Measurements from ENCODE around the gene BAZ1B.
"Not testable (repeated sequence)": the region's sequence is repeated elsewhere in the genome, so short reads cannot be mapped to it uniquely, and the experiment has no call there.

Gene BAZ1B

DNA sequence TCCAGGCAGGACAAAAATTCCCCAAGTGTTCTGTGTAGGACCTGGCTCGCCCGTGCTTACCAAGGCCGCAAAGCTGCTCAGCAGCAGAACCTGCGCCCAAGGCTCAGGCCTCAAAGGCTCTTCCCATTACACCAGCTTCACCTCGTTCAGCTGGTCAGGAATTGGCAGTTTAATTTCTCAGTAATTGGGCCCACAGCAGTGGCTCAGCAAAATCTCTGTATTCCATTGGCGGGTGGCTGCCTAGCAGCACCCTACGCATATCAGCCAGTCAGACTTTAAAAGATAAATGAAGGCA lies 82.7 kb downstream of the BAZ1B start:
- no peak for DNase-seq

DNA sequence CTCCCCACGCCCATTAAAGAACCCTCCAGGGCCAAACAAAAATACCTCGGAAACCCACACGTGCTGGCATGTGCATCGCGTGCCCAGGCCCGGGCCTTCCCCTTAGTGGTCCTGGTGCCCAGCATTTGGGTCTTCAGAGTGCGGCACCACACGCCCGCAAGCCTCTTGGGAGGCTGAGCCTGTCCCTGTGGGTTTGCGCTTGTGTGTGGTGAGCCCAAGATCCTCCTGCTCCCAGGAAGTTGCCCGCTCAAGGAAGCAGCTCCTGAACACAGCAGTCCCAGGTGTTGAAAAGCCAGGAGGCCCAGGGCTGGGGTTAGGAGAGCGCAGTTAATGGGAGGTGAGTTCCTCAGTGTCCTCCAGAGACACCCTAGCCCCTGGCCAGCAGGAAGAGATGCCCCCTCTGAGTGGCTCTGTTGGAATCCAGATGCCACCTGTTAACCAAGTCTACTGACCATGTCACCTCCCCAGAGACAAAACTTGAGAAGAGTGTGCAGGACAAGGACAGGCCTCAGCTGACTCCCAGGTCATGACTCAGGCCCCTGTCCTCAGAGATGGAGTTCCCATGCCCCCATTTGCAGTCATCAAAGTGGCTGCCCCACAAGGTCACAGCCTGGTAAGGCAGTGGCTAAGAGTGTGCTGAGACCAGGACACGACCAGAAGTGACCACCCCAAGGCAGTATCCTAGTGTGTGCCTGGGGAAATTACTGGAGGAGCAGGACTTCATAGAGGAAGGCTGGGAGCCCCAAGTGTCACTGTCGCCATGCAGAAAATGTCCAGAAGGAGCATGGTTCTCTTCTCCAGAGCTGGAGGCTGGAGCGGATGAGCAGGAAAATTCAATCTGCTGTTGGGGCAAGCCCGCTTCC lies 83.3 kb downstream of the BAZ1B start:
- DNase-seq = no peak

DNA sequence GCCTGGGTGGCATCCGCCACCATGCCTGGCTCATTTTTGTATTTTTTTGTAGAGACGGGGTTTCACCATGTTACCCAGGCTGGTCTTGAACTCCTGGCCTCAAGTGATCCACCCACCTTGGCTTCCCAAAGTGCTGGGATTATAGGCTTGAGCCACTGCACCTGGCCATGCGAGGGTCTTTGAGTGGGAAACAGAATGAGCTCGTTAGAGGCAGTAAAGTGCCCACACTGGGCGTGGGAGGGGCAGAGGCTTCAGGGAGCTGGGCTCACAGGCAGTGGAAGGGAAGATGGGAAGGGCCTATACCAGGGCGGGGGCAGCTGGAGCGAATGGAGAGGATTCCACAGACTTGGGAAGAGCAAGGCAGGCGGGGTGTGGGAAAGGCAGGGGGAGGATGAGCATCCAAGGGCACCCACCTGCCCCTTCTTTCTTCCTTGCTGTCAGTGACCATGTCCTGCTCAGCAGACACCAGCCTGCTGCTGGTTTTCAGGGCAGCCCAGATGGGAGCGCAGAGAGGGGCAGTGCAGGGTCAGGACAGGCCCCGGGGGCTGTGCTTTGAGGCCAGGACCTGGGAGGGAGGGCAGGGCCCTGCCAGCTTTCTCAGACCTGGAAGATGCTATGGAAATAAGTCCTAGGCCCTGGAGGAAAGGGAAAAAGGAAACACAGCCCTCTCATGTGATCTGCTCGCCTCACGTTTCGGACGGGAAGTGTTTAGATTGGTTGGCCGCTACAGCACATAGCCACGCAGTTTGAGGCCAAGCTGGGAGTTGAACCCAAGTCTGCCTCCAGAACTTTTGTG lies 84.3 kb downstream of the BAZ1B start:
- no peak for DNase-seq

DNA sequence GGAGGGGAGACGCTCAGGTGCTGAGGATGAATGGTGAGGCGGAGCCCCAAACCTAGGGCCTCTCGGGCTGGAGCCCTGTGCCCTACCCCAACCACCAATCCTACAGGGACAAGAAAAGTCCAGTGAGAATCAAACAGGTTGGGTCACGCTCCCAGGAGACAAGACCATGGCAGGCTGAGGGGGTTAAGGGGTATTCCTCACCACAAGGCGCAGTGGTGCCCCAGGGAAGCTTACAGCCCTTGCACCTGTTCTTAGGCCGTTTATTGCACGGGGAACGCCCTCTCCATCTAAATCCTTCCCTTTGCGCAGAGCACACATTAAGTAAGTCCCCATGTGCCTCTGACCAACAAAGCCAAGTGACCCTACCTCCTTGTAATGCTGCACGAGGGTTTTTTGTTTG lies 85.0 kb downstream of the BAZ1B start:
- no peak for DNase-seq

DNA sequence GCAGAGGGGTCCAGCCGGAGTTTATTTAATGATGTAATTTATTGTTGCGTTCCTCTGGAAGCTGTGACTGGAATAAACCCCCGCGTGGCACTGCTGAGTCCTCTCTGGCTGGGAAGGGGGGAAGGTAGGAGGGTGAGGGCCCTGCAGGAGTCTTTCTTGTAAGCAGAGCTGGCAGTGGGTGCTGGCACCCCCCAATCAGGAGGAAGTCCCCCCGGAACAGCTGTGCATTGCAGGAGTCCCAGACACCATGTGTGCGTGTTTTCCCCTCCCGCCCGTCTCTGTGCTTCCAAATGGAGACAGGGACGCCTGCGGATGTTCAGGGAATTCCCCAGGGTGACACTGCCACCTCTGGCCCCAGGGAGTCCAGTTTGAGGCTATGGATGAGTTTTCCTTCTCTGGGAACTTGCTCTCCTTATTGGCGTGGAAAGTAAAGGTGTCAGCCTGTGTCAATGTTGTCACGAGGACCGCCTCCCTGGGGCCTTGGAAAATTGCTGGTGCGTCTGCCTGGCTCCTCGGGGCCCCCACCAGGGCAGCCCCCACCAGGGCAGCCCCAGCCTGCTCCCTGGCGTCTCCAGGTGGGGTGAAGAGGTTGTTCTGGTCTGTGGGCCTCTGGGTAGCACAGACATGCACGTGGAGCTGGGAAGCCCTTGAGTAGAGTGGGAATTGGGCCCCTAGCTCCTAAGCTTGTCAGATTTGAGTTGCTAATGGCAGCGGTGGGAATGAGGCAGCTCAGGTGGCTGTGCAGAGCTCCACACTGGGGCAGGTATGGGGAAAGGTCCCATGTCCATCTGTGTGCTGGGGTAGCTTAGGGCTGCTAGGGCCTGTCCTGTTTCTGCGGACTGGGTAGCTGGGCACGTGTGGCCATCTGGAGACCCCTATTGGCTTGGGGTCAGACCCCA lies 85.8 kb downstream of the BAZ1B start:
- DNase-seq = no peak

DNA sequence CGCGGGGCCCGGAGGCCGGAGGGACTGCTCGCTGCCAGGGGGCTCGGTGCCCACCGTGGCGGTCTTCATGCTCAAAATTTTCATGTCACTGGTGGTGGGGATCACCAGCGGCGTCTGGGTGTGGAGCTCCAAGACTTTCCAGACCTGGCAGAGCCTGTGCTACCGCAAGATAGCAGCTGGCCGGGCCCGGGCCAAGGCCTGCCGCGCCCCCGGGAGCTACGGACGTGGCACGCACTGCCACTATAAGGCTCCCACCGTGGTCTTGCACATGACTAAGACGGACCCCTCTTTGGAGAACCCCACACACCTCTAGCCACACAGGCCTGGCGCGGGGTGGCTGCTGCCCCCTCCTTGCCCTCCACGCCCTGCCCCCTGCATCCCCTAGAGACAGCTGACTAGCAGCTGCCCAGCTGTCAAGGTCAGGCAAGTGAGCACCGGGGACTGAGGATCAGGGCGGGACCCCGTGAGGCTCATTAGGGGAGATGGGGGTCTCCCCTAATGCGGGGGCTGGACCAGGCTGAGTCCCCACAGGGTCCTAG lies 86.6 kb downstream of the BAZ1B start:
- DNase-seq = no peak

DNA sequence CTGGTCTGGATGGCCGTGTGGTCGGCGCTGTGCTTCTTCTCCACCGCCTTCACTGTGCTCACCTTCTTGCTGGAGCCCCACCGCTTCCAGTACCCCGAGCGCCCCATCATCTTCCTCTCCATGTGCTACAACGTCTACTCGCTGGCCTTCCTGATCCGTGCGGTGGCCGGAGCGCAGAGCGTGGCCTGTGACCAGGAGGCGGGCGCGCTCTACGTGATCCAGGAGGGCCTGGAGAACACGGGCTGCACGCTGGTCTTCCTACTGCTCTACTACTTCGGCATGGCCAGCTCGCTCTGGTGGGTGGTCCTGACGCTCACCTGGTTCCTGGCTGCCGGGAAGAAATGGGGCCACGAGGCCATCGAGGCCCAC lies 87.4 kb downstream of the BAZ1B start:
- DNase-seq = no peak

DNA sequence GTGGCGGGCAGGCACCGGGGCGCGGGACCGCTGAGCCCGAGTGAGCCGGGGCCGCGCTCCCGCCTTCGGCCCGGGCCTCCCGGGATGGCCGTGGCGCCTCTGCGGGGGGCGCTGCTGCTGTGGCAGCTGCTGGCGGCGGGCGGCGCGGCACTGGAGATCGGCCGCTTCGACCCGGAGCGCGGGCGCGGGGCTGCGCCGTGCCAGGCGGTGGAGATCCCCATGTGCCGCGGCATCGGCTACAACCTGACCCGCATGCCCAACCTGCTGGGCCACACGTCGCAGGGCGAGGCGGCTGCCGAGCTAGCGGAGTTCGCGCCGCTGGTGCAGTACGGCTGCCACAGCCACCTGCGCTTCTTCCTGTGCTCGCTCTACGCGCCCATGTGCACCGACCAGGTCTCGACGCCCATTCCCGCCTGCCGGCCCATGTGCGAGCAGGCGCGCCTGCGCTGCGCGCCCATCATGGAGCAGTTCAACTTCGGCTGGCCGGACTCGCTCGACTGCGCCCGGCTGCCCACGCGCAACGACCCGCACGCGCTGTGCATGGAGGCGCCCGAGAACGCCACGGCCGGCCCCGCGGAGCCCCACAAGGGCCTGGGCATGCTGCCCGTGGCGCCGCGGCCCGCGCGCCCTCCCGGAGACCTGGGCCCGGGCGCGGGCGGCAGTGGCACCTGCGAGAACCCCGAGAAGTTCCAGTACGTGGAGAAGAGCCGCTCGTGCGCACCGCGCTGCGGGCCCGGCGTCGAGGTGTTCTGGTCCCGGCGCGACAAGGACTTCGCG lies 88.0 kb downstream of the BAZ1B start:
- no peak for DNase-seq

DNA sequence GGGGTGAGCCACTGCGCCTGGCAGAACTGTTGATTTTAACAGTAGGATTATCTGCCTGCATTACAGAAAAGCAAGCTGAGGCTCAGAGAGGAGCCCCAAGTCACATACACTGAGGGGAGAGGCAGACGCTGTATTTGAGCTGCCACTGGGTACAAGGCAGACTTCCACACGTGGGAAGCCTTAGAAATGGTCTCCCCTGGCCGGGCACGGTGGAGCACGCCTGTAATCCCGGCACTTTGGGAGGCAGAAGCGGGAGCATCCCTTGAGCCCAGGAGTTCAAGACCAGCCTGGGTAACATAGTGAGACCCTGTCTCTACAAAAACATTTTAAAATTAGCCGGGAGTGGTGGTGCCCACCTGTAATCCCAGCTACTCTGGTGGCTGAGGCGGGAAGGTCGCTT lies 89.4 kb downstream of the BAZ1B start:
- no peak for DNase-seq

DNA sequence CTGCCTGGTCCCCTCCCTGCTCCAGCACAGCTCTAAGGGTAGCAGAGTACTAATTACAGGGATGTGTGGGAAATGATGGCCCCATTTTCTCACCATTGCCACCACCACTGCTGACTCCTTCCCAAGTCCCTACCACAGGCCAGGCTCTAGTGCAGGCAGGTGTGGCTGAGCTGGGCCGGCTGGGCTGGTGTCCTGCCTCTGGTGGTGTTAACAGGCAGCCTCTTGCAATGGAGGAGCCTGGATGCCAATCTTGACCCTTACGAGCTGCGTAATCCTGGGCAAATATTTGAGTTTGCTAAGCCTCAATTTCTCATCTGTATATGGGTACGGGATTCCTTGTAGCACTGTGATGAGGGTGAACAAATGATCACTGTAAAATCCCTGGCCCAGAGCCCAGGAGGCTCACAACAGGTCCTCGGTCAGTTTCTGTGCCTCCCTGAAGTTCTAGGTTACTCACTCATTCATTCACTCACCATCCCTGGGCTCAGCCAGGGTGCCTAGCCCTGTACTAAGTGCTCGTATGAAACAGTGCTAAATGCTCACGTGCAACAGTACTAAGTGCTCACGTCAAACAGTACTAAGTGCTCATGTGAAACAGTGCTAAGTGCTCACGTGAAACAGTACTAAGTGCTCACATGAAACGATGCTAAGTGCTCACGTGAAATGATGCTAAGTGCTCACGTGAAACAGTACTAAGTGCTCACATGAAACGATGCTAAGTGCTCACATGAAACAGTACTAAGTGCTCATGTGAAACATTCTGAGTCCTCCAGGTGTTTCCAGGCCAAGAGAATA lies 90.9 kb downstream of the BAZ1B start:
- no peak for DNase-seq

DNA sequence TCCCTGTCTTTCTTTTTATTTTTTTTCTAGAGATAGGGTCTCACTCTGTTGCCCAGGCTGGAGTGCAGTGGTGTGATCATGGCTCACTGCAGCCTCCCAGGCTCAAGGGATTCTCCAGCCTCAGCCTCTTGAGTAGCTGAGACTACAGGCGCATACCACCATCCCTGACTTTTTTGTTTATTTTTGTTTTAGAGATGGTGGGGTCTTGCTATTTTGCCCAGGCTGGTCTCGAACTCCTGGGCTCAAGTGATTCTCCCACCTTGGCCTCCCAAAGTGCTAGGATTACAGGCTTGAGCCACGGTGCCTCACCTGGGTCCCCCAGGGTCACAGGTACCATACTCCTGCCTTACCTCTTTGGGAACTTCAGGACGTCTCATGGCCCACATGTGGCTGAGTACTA lies 91.6 kb downstream of the BAZ1B start:
- DNase-seq = not testable (repeated sequence)

DNA sequence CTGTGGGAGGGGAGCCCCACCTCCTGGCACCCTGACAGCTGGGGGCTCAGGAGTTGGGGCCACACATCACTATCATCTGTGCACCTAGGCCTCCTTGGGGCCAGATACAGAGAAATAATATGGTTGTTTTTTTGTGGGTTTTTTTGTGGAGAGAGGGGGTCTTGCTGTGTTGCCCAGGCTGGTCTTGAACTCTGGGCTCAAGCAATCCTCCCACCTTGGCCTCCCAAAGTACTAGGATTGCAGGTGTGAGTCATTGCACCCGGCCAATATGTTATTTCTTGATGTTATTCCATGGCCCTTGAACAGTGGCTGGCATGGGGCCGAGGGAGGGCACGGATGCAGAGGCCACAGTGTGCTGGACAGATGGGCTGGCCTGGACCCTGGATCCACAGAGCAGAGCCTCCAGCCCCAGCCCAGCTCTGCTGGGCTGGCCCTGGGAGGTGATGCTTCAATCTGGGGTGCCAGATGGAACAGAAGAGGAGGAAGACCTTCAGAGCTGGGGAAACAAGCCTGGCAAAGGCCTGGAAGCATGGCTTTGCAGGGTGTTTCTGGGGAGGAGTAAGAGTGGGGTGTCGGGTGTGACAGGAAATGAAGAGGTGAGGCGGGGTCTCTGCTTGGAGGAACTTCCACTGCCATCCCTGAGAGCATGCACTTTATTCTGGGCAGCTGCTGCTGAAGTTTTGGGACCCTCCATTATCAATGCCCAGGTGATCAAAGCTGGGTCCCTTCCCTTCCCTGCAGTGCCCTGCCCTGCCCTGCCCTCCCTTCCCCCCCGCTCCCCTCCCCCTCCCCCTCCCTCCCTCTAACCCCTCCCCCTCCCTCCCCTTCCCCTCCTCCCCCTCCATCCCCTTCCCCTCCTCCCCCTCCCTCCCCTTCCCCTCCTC lies 92.2 kb downstream of the BAZ1B start:
- no peak for DNase-seq

DNA sequence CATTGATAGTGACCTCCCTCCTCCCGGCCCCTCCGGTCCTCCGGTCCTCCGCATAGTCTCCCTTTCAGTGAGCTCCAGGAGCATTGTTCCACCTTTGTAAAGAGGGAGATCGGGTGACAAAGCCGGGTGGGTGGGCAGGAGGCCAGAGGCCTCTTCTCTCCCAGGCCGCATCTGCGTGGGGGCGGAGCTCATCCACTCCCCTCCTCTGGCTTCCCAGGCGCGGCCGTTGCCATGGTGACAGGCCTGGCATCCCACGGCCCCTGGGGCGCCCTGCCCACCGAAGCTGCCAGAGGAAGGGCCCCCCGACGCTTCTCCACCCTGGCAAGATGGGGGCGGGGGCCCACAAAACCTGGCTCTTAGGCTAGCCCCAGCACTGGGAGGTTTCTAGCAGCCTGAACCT lies 92.9 kb downstream of the BAZ1B start:
- peak; percentile 76 for DNase-seq

DNA sequence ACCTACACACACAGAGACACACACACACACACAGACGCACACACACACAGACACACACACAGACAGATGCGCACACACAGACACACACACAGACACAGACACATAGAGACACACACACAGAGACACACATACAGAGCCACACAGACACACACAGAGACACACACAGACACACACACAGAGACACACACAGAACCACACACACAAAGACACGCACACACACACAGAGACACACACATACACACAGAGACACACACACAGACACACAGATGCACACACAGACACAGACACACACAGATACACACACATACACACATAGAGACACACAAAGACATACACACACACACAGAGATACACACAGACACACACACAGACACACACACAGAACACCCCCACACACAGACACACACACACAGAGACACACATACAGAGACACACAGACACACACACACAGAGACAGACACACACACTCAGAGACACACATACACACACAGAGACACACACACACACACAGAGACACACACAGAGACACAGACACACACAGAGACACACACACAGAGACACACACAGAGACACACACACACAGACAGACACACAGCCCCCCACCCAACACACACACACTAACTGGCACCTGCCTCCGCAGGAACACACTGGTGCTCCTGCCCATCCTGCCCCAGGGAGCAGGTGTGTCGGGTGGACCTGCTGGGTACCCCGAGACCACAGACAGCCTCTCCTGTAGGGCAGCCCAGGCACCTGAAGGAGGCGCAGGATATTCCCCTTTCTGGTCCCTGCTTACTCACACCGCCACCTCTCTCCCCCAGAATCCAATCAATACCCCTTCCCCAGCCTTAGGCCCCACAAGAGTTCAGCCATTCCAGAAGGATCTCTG lies 93.9 kb downstream of the BAZ1B start:
- no peak for DNase-seq

DNA sequence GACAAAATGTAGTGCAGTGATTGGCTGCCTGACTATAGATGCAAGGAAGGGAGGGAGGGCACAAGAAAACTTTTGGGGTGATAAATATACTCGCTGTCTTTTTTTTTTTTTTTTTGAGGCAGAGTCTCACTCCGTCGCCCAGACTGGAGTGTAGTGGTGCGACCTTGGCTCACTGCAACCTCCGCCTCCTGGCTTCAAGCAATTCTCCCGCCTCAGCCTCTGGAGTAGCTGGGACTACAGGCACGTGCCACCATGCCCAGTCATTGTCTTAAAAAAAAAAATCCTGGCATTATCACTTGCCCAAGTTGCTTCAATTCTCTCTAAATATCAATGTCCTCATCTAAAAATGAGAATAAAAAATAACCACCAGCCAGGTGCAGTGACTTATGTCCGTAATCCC lies 96.1 kb downstream of the BAZ1B start:
- no peak for DNase-seq

DNA sequence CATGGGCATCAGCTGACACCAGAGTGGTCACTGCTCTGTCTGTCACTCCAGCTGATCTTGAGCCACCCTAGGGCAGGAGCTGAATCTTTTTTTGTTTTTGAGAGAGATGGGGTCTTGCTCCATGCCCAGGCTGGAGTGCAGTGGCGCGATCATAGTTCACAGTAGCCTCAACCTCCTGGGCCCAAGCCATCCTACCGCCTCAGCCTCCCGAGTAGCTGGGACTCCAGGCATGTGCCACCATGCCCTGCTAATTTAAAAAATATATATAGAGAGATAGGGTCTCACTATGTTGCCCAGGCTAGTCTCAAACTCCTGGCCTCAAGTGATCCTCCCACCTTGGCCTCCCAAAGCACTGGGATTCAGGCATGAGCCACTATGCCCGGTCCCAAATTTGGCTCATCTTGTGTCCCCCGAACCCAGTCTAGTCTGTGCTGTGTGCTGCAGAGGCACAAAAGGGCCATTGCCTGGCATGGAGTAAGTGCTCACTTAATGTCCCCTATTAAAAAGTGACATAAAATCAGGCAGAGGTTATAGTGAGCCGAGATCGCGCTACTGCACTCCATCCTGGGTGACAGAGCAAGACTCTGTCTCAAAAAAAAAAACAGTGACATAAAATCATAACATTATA lies 96.6 kb downstream of the BAZ1B start:
- no peak for DNase-seq

DNA sequence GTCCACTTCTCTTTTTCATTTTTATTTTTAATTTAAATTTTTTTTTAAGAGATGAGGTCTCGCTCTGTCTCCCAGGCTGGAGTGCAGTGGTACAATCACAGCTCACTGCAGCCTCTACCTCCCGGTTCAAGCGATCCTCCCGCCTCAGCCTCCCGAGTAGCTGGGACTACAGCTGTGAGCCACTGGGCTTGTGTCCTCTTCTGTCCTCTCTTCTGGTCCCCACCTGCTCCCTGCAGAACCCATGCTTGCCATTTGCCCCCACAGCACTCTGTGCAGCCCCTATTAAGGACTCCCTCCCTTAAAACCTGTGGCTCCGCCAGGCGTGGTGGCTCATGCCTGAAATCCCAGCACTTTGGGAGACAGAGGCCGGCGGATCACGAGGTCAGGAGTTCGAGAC lies 97.6 kb downstream of the BAZ1B start:
- no peak for DNase-seq

DNA sequence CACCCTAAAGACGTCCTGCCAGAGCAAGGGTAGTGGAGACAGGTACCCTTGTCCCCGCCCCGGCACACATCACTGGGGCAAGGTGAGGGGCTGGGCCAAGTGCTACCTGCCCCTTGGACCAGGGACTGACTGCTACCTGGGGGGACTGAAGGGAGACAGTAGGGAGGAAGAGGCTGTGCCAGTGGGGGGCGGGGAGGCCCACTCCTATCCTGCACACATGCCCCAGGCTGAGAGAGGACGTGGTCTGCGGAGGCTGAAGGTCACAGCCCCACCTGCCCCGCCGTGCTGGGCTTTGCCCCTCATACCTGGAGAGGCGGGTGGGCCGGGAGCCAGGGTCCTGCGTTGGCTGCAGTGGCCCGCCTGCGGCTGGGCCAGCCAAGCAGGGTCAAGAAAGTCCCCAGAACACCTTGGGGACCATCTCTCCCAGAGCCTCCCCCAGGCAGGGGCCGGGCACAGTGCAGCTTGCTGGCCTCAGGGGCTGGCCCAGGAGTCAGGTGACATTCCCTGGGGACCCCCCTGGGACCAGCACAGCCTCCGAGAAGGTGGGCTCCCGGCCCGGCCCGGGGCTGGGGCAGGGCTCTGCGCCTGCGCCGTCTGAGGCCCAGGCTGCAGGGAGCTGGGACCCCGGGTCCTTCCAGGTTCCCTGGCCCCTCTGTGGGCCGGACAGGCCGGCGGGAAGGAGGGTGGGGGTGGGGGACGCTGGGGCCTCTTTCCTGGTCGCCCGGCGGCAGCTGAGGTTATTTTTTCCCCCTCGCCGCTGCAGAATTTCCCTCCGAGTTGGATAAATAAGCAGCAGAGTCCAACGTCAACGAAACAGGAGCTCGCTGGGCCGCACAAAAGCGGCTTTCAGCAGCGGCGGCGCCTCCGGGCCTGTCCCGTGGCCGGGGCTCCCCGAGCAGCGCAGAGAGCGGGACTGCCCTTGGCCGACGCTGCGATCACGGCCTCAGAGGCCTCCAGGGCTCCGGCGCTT lies 98.3 kb downstream of the BAZ1B start:
- DNase-seq = no peak

Measured in DMS153 (cell line).